Left lung (tissue), 10 donors: ENCODE results near the gene PLIN5. TPM values are rescaled to one million over a fixed set of nuclear protein-coding genes. Genes with fewer than 3 reads are reported as not detected.
"Not testable (repeated sequence)": the region's sequence is repeated elsewhere in the genome, so short reads cannot be mapped to it uniquely, and the experiment has no call there.

Source experiments
- ATAC-seq: fragments of 200-7000 bp; cut with Tn5 transposase; one replicate; pipeline ENCODE4 v1.9.1; 2020; ENCODE audit warnings: moderate library complexity
- DNase-seq, 4 donors: peaks; one replicate each; pipeline ENCODE4 v3.0.0-alpha.2; 2013 to 2020
- H3K27ac ChIP-seq, 2 donors: fragments of 200-600 bp; sonication (generic) in 1 of 2; one replicate each; pipeline versions ENCODE4 v1.5.0 to v1.8.0; 2020 to 2021
- H3K27me3 ChIP-seq, 2 donors: fragments of 200-600 bp; sonication (generic) in 1 of 2; one replicate each; pipeline versions ENCODE4 v1.5.0 to v1.8.0; 2020 to 2021
- H3K36me3 ChIP-seq, 2 donors: fragments of 200-600 bp; sonication (generic) in 1 of 2; one replicate each; pipeline versions ENCODE4 v1.5.0 to v1.8.0; 2020 to 2021
- H3K4me1 ChIP-seq, 2 donors: fragments of 200-600 bp; one replicate each; pipeline ENCODE4 v1.8.0; 2021
- H3K4me3 ChIP-seq, 2 donors: fragments of 200-600 bp; sonication (generic) in 1 of 2; one replicate each; pipeline versions ENCODE4 v1.5.0 to v1.8.0; 2020 to 2021; ENCODE audit warnings: mild to moderate bottlenecking in 1 of 2
- H3K9me3 ChIP-seq, 2 donors: fragments of 200-600 bp; sonication (generic) in 1 of 2; one replicate each; pipeline versions ENCODE4 v1.5.0 to v1.8.0; 2020 to 2021
- CTCF ChIP-seq, 2 donors: fragments of 200-600 bp; sonication (generic) in 1 of 2; IDR thresholded peaks; one replicate each; pipeline versions ENCODE4 v1.5.0 to v1.8.0; 2021; ENCODE audit warnings: antibody characterized with exemption in 2 of 2
- intact Hi-C, 2 donors: fragments of 100-400 bp; cut with DNase I; formaldehyde crosslinking; loops; one replicate each; pipeline versions ENCODE4 v1.11.2 to v1.14.2; 2022
- polyA plus RNA-seq, 6 donors: library from polyadenylated mRNA; unstranded; fragments of 120-200 nt; gene quantifications; one replicate each; pipeline ENCODE4 v1.2.1, GENCODE V29; 2013; ENCODE audit not compliant: insufficient read length in 6 of 6
- total RNA-seq, 2 donors: library from RNA; stranded (reverse); fragmentation: NEBNext Ultra II Directional; extraction: Animal tissue kit (Norgen Biotek cat#: 25700); gene quantifications; one replicate each; pipeline ENCODE4 v1.2.1, GENCODE V29; 2021
- donor health status: DM: no; HTN: yes; CAD: no.
- donor health status: DM: no; HTN: no; CAD: no.

PLIN5 gene
- total and polyA plus RNA-seq, 8 donors = 1.8 to 15.9 (median 2.4) TPM

- intact Hi-C loops = no loop called here
- Histone ChIP-seq H3K36me3 (no peaks in the 10 kb centered on the region), H3K4me1 (peaks cover 0 to 14% of the 10 kb centered on the region in 2 donors), H3K27me3 (peaks cover 0 to 23% of the 10 kb centered on the region in 2 donors), H3K27ac (no peak overlapping the region), H3K9me3 (no peaks in the 10 kb centered on the region), H3K4me3 (no peak overlapping the region)
- no peak for TF ChIP-seq CTCF (IDR thresholded peaks at IDR 0.05)
- ATAC-seq (no peak), DNase-seq (no peak)
Measured at GRCh38 chr19:4529924-4530522, 5.0 kb downstream of the PLIN5 start.

- TF ChIP-seq CTCF (IDR thresholded peaks at IDR 0.05) = no peak
- intact Hi-C loops = no loop called here
- no peak for DNase-seq
Measured at GRCh38 chr19:4528843-4529242, 6.2 kb downstream of the PLIN5 start.

GRCh38 chr19:4527377-4527776 lies 7.6 kb downstream of the PLIN5 start:
- peaks cover 0 to 24% of the 10 kb centered on the region in 2 donors for H3K27me3 ChIP-seq
- H3K36me3 ChIP-seq, DNase-seq, H3K4me3 ChIP-seq, H3K4me1 ChIP-seq, H3K27ac ChIP-seq, H3K9me3 ChIP-seq, intact Hi-C loops, ATAC-seq: not testable (repeated sequence)

More at GRCh38 chr19:4528843-4529242, 6.2 kb downstream of the PLIN5 start:
- Histone ChIP-seq H3K4me1 (peaks cover 0 to 3% of the 10 kb centered on the region in 2 donors), H3K9me3 (no peaks in the 10 kb centered on the region), H3K36me3 (no peaks in the 10 kb centered on the region), H3K27me3 (peaks cover 0 to 22% of the 10 kb centered on the region in 2 donors), H3K27ac (no peak overlapping the region), H3K4me3 (no peak overlapping the region)
- no peak for ATAC-seq

- H3K9me3 ChIP-seq = no peaks in the 10 kb centered on the region
- ATAC-seq = no peak
- intact Hi-C loops = no loop called here
- no peak for DNase-seq
- no peak overlapping the region for H3K4me3 ChIP-seq
- H3K27me3 ChIP-seq = peaks cover 0 to 20% of the 10 kb centered on the region in 2 donors
- no peak for TF ChIP-seq CTCF (IDR thresholded peaks at IDR 0.05)
- H3K36me3 ChIP-seq = no peaks in the 10 kb centered on the region
- H3K27ac ChIP-seq = no peak overlapping the region
- H3K4me1 ChIP-seq = peaks cover 0 to 3% of the 10 kb centered on the region in 2 donors
Measured at GRCh38 chr19:4525563-4526002, 9.4 kb downstream of the PLIN5 start.

DNA sequence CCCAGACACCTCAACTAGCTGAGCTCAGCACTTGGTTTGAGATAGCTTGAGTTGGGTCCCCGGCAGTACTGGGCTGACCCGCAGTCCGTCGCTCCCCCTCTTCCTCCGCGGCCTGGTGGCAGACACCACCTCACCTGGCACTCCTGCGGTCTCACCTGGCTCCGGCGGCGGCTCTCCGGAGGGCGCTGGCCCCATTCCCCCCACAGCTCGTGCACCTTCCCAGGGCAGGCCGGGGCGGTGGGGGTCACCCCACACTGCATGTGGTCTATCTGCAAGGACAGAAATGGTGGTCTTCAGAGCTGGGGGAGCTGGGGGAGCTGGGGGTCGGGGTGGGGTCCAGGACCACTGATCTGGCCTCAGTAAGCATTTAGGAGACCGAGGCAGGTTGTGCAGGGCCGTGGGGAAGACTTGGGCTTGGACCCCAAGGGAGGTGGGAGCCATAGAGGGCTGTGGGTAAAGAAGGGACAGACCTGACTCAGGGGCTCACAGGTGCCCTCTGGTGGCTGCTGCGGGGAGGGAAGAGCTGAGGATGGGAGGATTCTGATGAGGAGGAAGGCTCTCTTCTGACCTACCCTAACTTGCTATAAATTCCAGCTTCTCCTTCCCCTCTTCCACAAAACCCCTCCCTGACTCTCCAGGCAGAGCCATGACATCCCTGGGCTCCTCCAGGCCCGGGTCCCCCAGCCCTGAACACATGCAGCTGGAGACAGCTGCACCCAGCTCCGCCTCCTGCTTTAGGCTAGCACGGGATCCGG lies 10.0 kb downstream of the PLIN5 start:
- TF ChIP-seq CTCF (IDR thresholded peaks at IDR 0.05) = peak; percentile 46 to 81
- peak; percentile 77 for ATAC-seq

More for the DNA sequence above, 10.0 kb downstream of the PLIN5 start:
- intact Hi-C loops = no loop called here
- peak in 2 of 4 donors; percentile 37 to 90 for DNase-seq
- no peaks in the 10 kb centered on the region for H3K9me3 ChIP-seq
- peaks cover 0 to 20% of the 10 kb centered on the region in 2 donors for H3K27me3 ChIP-seq
- peaks cover 0 to 3% of the 10 kb centered on the region in 2 donors for H3K4me1 ChIP-seq
- no peak overlapping the region for H3K4me3 ChIP-seq
- H3K36me3 ChIP-seq = no peaks in the 10 kb centered on the region
- no peak overlapping the region for H3K27ac ChIP-seq
